ENCODE measurements around the gene KCNQ5.

DNA sequence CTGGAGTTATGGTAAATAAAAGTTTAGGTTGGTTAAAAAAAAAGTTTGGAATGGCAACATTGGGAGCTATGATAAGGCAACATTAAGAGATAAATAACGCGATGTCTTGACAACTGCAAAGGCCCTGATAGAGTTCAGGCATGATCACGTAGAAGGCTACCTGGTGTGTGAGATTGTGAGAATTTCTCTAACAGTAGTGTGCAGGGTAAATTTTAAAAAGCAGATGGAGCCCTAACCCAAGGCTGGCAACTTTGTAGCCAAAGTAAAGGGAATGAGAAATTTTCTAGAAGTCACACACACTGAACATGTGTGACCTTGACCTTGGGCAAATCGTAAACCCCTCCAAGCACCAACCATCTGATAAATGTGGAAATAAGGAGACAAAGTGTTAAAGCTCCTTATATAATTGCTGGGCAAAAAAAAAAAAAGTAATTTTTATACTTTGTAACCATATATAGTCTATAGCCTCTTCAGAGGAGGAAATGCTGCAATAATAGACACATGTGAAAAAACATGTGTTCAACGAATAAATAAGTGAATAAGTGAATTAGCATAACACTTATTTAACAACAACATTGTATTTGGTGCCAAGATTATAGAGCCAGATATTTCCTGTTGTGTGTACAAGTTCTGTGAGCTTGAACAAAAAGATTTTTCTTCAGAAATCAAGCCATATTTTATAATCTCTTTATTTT is 18.2 kb downstream of the KCNQ5 start:
- TF ChIP-seq, protein P1, sequence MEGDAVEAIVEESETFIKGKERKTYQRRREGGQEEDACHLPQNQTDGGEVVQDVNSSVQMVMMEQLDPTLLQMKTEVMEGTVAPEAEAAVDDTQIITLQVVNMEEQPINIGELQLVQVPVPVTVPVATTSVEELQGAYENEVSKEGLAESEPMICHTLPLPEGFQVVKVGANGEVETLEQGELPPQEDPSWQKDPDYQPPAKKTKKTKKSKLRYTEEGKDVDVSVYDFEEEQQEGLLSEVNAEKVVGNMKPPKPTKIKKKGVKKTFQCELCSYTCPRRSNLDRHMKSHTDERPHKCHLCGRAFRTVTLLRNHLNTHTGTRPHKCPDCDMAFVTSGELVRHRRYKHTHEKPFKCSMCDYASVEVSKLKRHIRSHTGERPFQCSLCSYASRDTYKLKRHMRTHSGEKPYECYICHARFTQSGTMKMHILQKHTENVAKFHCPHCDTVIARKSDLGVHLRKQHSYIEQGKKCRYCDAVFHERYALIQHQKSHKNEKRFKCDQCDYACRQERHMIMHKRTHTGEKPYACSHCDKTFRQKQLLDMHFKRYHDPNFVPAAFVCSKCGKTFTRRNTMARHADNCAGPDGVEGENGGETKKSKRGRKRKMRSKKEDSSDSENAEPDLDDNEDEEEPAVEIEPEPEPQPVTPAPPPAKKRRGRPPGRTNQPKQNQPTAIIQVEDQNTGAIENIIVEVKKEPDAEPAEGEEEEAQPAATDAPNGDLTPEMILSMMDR (conservative IDR thresholded peaks at IDR 0.05; ENCODE audit: low read depth, low read length), result peak; percentile 45
- no peak for TF ChIP-seq EZH2 (IDR thresholded peaks at IDR 0.05; ENCODE audit: borderline replicate concordance, low read depth, low read length, poor library complexity, severe bottlenecking)
